Ishikawa (cell line): ENCODE results near the gene PAPOLG.

ENCODE experiments used
- CEBPB ChIP-seq: IDR thresholded peaks from 2 replicates; pipeline ENCODE4 v1.6.1; 2012
- CREB1 ChIP-seq: IDR thresholded peaks from 2 replicates; pipeline ENCODE4 v1.6.1; 2012; ENCODE audit warnings: low read depth
- EGR1 ChIP-seq: IDR thresholded peaks from 2 replicates; pipeline ENCODE4 v1.6.1; 2012
- EP300 ChIP-seq: IDR thresholded peaks from 2 replicates; pipeline ENCODE4 v1.6.1; 2012; ENCODE audit warnings: borderline replicate concordance
- FOXM1 ChIP-seq: IDR thresholded peaks from 2 replicates; pipeline ENCODE4 v1.6.1; 2012; ENCODE audit warnings: low read depth, borderline replicate concordance
- MAX ChIP-seq: IDR thresholded peaks from 2 replicates; pipeline ENCODE4 v1.6.1; 2012
- NFIC ChIP-seq: IDR thresholded peaks from 2 replicates; pipeline ENCODE4 v1.6.1; 2012
- RAD21 ChIP-seq: IDR thresholded peaks from 2 replicates; pipeline ENCODE4 v1.6.1; 2012; ENCODE audit warnings: low read depth
- REST ChIP-seq: IDR thresholded peaks from 2 replicates; pipeline ENCODE4 v1.6.1; 2012; ENCODE audit warnings: low read depth, mild to moderate bottlenecking
- TAF1 ChIP-seq: IDR thresholded peaks from 2 replicates; pipeline ENCODE4 v1.6.1; 2012; ENCODE audit warnings: low read depth, mild to moderate bottlenecking
- TCF12 ChIP-seq: IDR thresholded peaks from 2 replicates; pipeline ENCODE4 v1.6.1; 2012; ENCODE audit warnings: low read depth
- TEAD4 ChIP-seq: IDR thresholded peaks from 2 replicates; pipeline ENCODE4 v1.6.1; 2012
- USF1 ChIP-seq: IDR thresholded peaks from 2 replicates; pipeline ENCODE4 v1.6.1; 2012
- YY1 ChIP-seq: IDR thresholded peaks from 2 replicates; pipeline ENCODE4 v1.6.1; 2012; ENCODE audit warnings: low read depth
- ZBTB7A ChIP-seq: IDR thresholded peaks from 2 replicates; pipeline ENCODE4 v1.6.1; 2012; ENCODE audit warnings: low read depth

PAPOLG gene

GRCh38 chr2:60771508-60771907 is 15.4 kb downstream of the PAPOLG start:
- TF ChIP-seq CEBPB (no peak), RAD21 (no peak), TEAD4 (no peak), CREB1 (no peak), YY1 (no peak), TCF12 (no peak), ZBTB7A (no peak), EP300 (no peak), USF1 (no peak), NFIC (no peak), FOXM1 (no peak), REST (no peak), TAF1 (no peak), MAX (no peak), EGR1 (no peak)

GRCh38 chr2:60775048-60775639 is 19.1 kb downstream of the PAPOLG start:
- TF ChIP-seq CREB1 (no peak), FOXM1 (no peak), EGR1 (no peak), YY1 (no peak)

GRCh38 chr2:60778352-60778751 is 22.3 kb downstream of the PAPOLG start:
- TF ChIP-seq TAF1 (no peak), TCF12 (no peak)

GRCh38 chr2:60779426-60779825 is 23.4 kb downstream of the PAPOLG start:
- TF ChIP-seq YY1 (no peak), TAF1 (no peak), USF1 (no peak), EP300 (no peak)

- TF ChIP-seq EGR1 (no peak), TCF12 (no peak), FOXM1 (no peak), REST (no peak), CREB1 (no peak), MAX (no peak), CEBPB (no peak)
These were observed 24.7 kb downstream of the PAPOLG start for GRCh38 chr2:60780721-60781120.

- TF ChIP-seq ZBTB7A (no peak), TCF12 (no peak), EP300 (no peak), CEBPB (no peak), REST (no peak), MAX (no peak), CREB1 (no peak), NFIC (no peak), FOXM1 (no peak)
These were observed 37.1 kb downstream of the PAPOLG start for GRCh38 chr2:60793169-60793568.
